Right atrium auricular region (tissue), 2 donors: ENCODE results near the gene PAPOLG. TPM values are rescaled to one million over a fixed set of nuclear protein-coding genes. Genes with fewer than 3 reads are reported as not detected.
A peak's percentile ranks its signal among the peaks of the same experiment; 100 is the strongest.

ENCODE experiments used
- DNase-seq: peaks from one replicate; pipeline ENCODE4 v3.0.0-alpha.2; 2019; ENCODE audit warnings: low spot score
- H3K27ac ChIP-seq, 2 donors: fragments of 200-600 bp; sonication (generic); 1 replicate in 1 of 2; 2 replicates in 1 of 2; pipeline ENCODE4 v1.5.1; 2016 to 2019
- H3K27me3 ChIP-seq, 2 donors: fragments of 200-600 bp; sonication (generic); one replicate each; pipeline versions ENCODE4 v1.5.1 to v1.6.0; 2017 to 2019
- H3K36me3 ChIP-seq: fragments of 200-600 bp; sonication (generic); one replicate; pipeline ENCODE4 v1.5.1; 2016
- H3K4me1 ChIP-seq, 2 donors: fragments of 200-600 bp; sonication (generic); one replicate each; pipeline versions ENCODE4 v1.5.1 to v1.6.0; 2017 to 2019
- H3K4me3 ChIP-seq, 2 donors: fragments of 200-600 bp; sonication (generic); 1 replicate in 1 of 2; 2 replicates in 1 of 2; pipeline ENCODE4 v1.5.1; 2017 to 2019; ENCODE audit warnings: mild to moderate bottlenecking in 1 of 2, moderate library complexity in 1 of 2
- H3K9me3 ChIP-seq, 2 donors: fragments of 200-600 bp; sonication (generic); one replicate each; pipeline ENCODE4 v1.5.1; 2019
- CTCF ChIP-seq, 2 donors: fragments of 200-600 bp; sonication (generic); IDR thresholded peaks; one replicate each; pipeline ENCODE4 v1.5.1; 2019; ENCODE audit warnings: antibody characterized with exemption in 2 of 2
- total RNA-seq, 2 donors: library from RNA; depleted of rRNA; stranded (reverse); fragments of >200 nt; gene quantifications; one replicate each; pipeline ENCODE4 v1.1.0, GENCODE V29; 2016

PAPOLG gene
- total RNA-seq, 2 donors from 2014 or later, result 9.4 to 10.6 TPM

GRCh38 chr2:60717691-60718090, 38.4 kb upstream of the PAPOLG start:
- no peaks in the 10 kb centered on the region for H3K36me3 ChIP-seq
- H3K9me3 ChIP-seq, result no peaks in the 10 kb centered on the region
- H3K4me1 ChIP-seq, result no peaks in the 10 kb centered on the region
- H3K4me3 ChIP-seq, result no peak overlapping the region
- H3K27ac ChIP-seq, result no peak overlapping the region
- no peak for DNase-seq
- H3K27me3 ChIP-seq, result no peaks in the 10 kb centered on the region
- no peak for TF ChIP-seq CTCF (IDR thresholded peaks at IDR 0.05)

GRCh38 chr2:60719331-60719730, 36.7 kb upstream of the PAPOLG start:
- Histone ChIP-seq H3K4me1 (no peaks in the 10 kb centered on the region), H3K4me3 (no peak overlapping the region), H3K36me3 (no peaks in the 10 kb centered on the region), H3K9me3 (peaks cover 0 to 6% of the 10 kb centered on the region in 2 donors), H3K27ac (no peak overlapping the region), H3K27me3 (no peaks in the 10 kb centered on the region)
- no peak for DNase-seq
- no peak for TF ChIP-seq CTCF (IDR thresholded peaks at IDR 0.05)

- Histone ChIP-seq H3K27ac (no peak overlapping the region), H3K4me3 (no peak overlapping the region), H3K36me3 (no peaks in the 10 kb centered on the region), H3K4me1 (no peaks in the 10 kb centered on the region), H3K27me3 (no peaks in the 10 kb centered on the region), H3K9me3 (peaks cover 0 to 13% of the 10 kb centered on the region in 2 donors)
- no peak for TF ChIP-seq CTCF (IDR thresholded peaks at IDR 0.05)
- DNase-seq, result no peak
Measured at GRCh38 chr2:60725466-60725865, 30.6 kb upstream of the PAPOLG start.

GRCh38 chr2:60728855-60729254, 27.2 kb upstream of the PAPOLG start:
- H3K27me3 ChIP-seq, result no peaks in the 10 kb centered on the region

GRCh38 chr2:60735496-60736250, 20.4 kb upstream of the PAPOLG start:
- no peak for TF ChIP-seq CTCF (IDR thresholded peaks at IDR 0.05)
- H3K9me3 ChIP-seq, result no peaks in the 10 kb centered on the region
- H3K27me3 ChIP-seq, result no peaks in the 10 kb centered on the region

More at GRCh38 chr2:60728855-60729254, 27.2 kb upstream of the PAPOLG start:
- Histone ChIP-seq H3K4me1 (no peaks in the 10 kb centered on the region), H3K27ac (no peak overlapping the region), H3K9me3 (peaks cover 0 to 12% of the 10 kb centered on the region in 2 donors), H3K4me3 (no peak overlapping the region), H3K36me3 (no peaks in the 10 kb centered on the region)
- TF ChIP-seq CTCF (IDR thresholded peaks at IDR 0.05), result no peak
- DNase-seq, result no peak

GRCh38 chr2:60738679-60739078, 17.4 kb upstream of the PAPOLG start:
- no peak for DNase-seq
- Histone ChIP-seq H3K27ac (no peak overlapping the region), H3K4me3 (no peak overlapping the region), H3K4me1 (no peaks in the 10 kb centered on the region), H3K9me3 (no peaks in the 10 kb centered on the region), H3K27me3 (no peaks in the 10 kb centered on the region), H3K36me3 (no peaks in the 10 kb centered on the region)
- TF ChIP-seq CTCF (IDR thresholded peaks at IDR 0.05), result no peak

More at GRCh38 chr2:60735496-60736250, 20.4 kb upstream of the PAPOLG start:
- Histone ChIP-seq H3K4me3 (peak overlapping the region; percentile 19 to 44), H3K4me1 (no peaks in the 10 kb centered on the region), H3K36me3 (no peaks in the 10 kb centered on the region), H3K27ac (no peak overlapping the region)
- no peak for DNase-seq
